Testis (tissue), 3 donors: ENCODE data around the gene SHISA4. TPM values are rescaled to one million over a fixed set of nuclear protein-coding genes. Genes with fewer than 3 reads are reported as not detected.

ENCODE experiments used
- DNase-seq: peaks from one replicate; pipeline ENCODE4 v3.0.0-alpha.2; 2019
- H3K27ac ChIP-seq, 2 donors: fragments of 200-600 bp; sonication (generic); one replicate each; pipeline ENCODE4 v1.5.1; 2019
- H3K27me3 ChIP-seq: fragments of 200-600 bp; sonication (generic); one replicate; pipeline ENCODE4 v1.5.1; 2019
- H3K36me3 ChIP-seq: fragments of 200-600 bp; sonication (generic); one replicate; pipeline ENCODE4 v1.5.1; 2017; ENCODE audit warnings: low read depth; ENCODE audit errors: missing control alignments
- H3K4me1 ChIP-seq: fragments of 200-600 bp; sonication (generic); one replicate; pipeline ENCODE4 v1.5.1; 2019
- H3K4me3 ChIP-seq, 2 donors: fragments of 200-600 bp; sonication (generic); one replicate each; pipeline ENCODE4 v1.5.1; 2017 to 2019
- H3K9me3 ChIP-seq: fragments of 200-600 bp; sonication (generic); one replicate; pipeline ENCODE4 v1.5.1; 2017
- CTCF ChIP-seq, 3 experiments: fragments of 450-650 bp in 2 of 3; fragments of 200-600 bp in 1 of 3; sonication (generic) in 1 of 3; IDR thresholded peaks; one replicate each; pipeline ENCODE4 v1.5.1; 2016 to 2019; ENCODE audit warnings: antibody characterized with exemption in 3 of 3, mild to moderate bottlenecking in 2 of 3, moderate library complexity in 1 of 3
- POLR2A ChIP-seq: fragments of 450-650 bp; IDR thresholded peaks from one replicate; pipeline ENCODE4 v1.6.1; 2017; ENCODE audit warnings: antibody characterized with exemption, mild to moderate bottlenecking, moderate library complexity
- WGBS, 2 donors: methylation state at CpG; one replicate each; pipeline ENCODE4 v1.1.5; 2018; 5-methylcytosine and 5-hydroxymethylcytosine counted together
- intact Hi-C: fragments of 100-400 bp; cut with DNase I; formaldehyde crosslinking; loops from one replicate; pipeline ENCODE4 v1.15.1; 2023; ENCODE audit warnings: low total_unique reads
- polyA plus RNA-seq: library from polyadenylated mRNA; stranded (reverse); fragments of 350-450 nt; fragmentation: Illumina TruSeq; extraction: RNeasy Lipid Tissue Mini Kit (QIAGEN cat#74804); gene quantifications from one replicate; pipeline ENCODE4 v1.2.3, GENCODE V29; 2014; ENCODE audit warnings: low read depth, low replicate concordance; ENCODE audit not compliant: insufficient read depth
- total RNA-seq, 2 donors: library from RNA; depleted of rRNA; stranded (reverse); fragments of >200 nt; gene quantifications; one replicate each; pipeline ENCODE4 v1.2.3, GENCODE V29; 2016

Gene SHISA4
- total and polyA plus RNA-seq, 3 donors from 2014 or later: 32.6 to 48.0 (median 45.5) TPM

- H3K4me1 ChIP-seq: peaks cover 37% of the 10 kb centered on the region
- no peaks in the 10 kb centered on the region for H3K27me3 ChIP-seq
- no peak for TF ChIP-seq CTCF (IDR thresholded peaks at IDR 0.05)
- TF ChIP-seq POLR2A: no peak
- peak; percentile 12 for DNase-seq
- H3K9me3 ChIP-seq: no peaks in the 10 kb centered on the region
- H3K27ac ChIP-seq: peak overlapping the region; percentile 40 to 63
- WGBS, 2 donors: 38 to 67% methylated on average over 1 of the region's 1 CpG
- H3K36me3 ChIP-seq: no peaks in the 10 kb centered on the region
- H3K4me3 ChIP-seq: no peak overlapping the region
- intact Hi-C loops: no loop called here
Observed at GRCh38 chr1:201884425-201884824, 4.3 kb upstream of the SHISA4 start.

- peak; percentile 14 for DNase-seq
Observed at GRCh38 chr1:201885531-201886075, 3.1 kb upstream of the SHISA4 start.

GRCh38 chr1:201886103-201886885 is 2.4 kb upstream of the SHISA4 start:
- no peak for DNase-seq
- Histone ChIP-seq H3K36me3 (no peaks in the 10 kb centered on the region), H3K4me3 (no peak overlapping the region), H3K27ac (peak overlapping the region in 1 of 2 donors; percentile 5), H3K9me3 (no peaks in the 10 kb centered on the region), H3K4me1 (peaks cover 45% of the 10 kb centered on the region), H3K27me3 (no peaks in the 10 kb centered on the region)
- TF ChIP-seq POLR2A: no peak
- TF ChIP-seq CTCF (IDR thresholded peaks at IDR 0.05): no peak
- intact Hi-C loops: no loop called here
- 90 to 91% methylated on average over 8 to 9 of the region's 9 CpGs for WGBS, 2 donors

More at GRCh38 chr1:201885531-201886075, 3.1 kb upstream of the SHISA4 start:
- no peaks in the 10 kb centered on the region for H3K9me3 ChIP-seq
- intact Hi-C loops: no loop called here
- no peaks in the 10 kb centered on the region for H3K36me3 ChIP-seq
- 78 to 82% methylated on average over 6 of the region's 6 CpGs for WGBS, 2 donors
- TF ChIP-seq CTCF (IDR thresholded peaks at IDR 0.05): no peak
- no peak for TF ChIP-seq POLR2A
- H3K27ac ChIP-seq: peak overlapping the region; percentile 5 to 63
- peaks cover 45% of the 10 kb centered on the region for H3K4me1 ChIP-seq
- no peak overlapping the region for H3K4me3 ChIP-seq
- no peaks in the 10 kb centered on the region for H3K27me3 ChIP-seq

- no peak overlapping the region for H3K4me3 ChIP-seq
- intact Hi-C loops: no loop called here
- peaks cover 45% of the 10 kb centered on the region for H3K4me1 ChIP-seq
- no peaks in the 10 kb centered on the region for H3K9me3 ChIP-seq
- H3K27ac ChIP-seq: no peak overlapping the region
- H3K36me3 ChIP-seq: no peaks in the 10 kb centered on the region
- WGBS, 2 donors: 85 to 88% methylated on average over 5 of the region's 5 CpGs
- no peaks in the 10 kb centered on the region for H3K27me3 ChIP-seq
- TF ChIP-seq POLR2A: no peak
- no peak for TF ChIP-seq CTCF (IDR thresholded peaks at IDR 0.05)
- DNase-seq: no peak
Observed at GRCh38 chr1:201887116-201887866, 1.4 kb upstream of the SHISA4 start.
